HG03378 (cell line): ENCODE results near the gene SERPINE1.

Experiments used
- ATAC-seq: cut with Tn5 transposase; IDR thresholded peaks from one replicate; pipeline ENCODE4 v1.9.1; 2021; ENCODE audit warnings: mild to moderate bottlenecking, moderate library complexity; ENCODE audit not compliant: unreplicated experiment

The SERPINE1 gene

DNA sequence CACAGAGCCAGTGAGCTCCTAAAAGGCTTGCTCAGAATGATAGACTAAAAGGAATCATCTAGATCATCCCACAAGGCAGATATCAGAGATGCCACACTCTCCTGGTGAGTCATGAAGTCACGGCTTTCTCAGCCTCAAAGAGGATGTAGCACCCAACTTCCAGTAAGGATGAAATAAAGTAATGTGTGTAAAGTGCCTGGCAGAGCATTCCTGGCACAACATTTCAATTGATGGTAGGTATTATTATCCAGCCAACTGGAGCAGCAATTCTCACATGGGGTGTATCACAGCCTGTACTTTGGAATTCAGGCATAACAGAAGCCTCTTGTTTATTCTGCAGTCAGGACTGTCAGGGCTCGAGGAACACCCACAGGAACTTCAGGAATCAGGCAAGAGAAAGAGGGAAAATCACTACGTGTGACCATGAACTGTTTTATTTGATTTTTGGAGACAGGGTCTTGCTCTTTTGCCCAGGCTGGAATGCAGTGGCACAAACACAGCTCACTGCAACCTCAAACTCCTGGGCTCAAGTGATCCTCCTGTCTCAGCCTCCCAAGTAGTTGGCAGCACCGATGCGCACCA lies 58.4 kb downstream of the SERPINE1 start:
- ATAC-seq = no peak

DNA sequence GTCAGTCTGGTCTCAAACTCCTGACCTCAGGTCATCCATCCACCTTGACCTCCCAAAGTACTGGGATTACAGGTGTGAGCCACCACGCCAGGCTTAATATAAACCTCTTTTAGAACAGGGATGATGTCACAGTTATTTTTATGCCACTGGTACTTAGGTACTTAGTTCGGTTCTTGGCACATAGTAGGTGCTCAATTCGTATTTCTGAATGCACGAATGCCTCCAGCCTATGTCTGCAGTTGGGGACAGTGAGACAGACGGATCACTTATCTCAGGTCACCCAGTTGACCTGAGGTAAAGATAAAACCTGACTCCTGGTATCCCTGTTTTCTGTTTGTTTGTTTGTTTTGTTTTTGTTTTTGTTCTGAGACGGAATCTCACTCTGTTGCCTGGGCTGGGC lies 59.3 kb downstream of the SERPINE1 start:
- ATAC-seq = no peak

DNA sequence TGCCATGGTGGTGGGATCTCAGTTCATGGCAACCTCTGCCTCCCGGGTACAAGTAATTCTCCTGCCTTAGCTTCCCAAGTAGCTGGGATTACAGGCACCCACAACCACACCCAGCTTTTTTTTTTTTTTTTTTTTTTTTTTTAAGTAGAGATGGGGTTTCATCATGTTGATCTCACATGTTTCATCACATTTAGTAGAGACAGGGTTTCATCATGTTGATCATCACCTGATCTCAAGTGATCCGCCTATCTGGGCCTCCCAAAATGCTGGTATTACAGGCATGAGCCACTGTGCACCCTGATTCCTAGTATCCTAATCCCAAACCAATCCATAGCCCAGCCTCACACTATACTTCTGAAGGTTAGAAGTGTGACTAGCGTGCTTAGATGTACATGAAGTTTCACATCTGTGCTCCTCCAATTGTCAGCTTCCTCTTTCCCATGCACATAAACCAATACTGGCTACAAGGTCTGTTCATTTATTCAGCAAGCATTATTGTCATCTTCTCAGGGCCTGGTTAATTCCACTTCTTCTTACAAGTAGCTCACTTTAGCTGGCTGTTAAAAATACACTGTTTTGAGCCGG lies 60.0 kb downstream of the SERPINE1 start:
- no peak for ATAC-seq
